ENCODE measurements around the gene MACROD2. TPM values are rescaled to one million over a fixed set of nuclear protein-coding genes. Genes with fewer than 3 reads are reported as not detected.

Gene MACROD2
- total and polyA plus RNA-seq, 9 donors = 2.0 to 4.9 (median 3.1) TPM

DNA sequence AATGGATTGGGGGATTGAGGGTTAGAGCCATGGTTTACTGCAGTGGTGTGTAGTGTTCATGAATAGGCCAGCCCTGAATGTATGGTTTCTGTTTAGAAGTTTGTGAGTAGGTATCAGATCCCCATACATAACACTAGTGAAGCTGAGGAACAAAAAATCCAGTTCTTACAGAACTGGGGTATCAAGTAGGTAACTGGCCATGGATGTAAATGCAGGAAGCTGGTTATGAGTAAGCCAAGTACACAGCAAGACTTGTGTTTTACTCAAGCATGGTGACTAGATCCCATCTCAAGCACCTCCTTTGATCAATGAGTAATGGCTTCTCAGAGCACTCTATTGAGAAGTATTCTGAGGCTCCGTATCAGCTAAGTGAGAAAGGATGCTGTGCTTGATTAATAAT is 955.8 kb downstream of the MACROD2 start:
- Histone ChIP-seq H3K27ac (ENCODE audit: low read length) (no peak overlapping the region), H3K4me3 (ENCODE audit: low read length) (no peak overlapping the region), H3K4me1 (ENCODE audit: control insufficient read depth, insufficient read depth, low read length) (no peaks in the 10 kb centered on the region), H3K36me3 (ENCODE audit: control insufficient read depth, insufficient read depth, low read length) (no peaks in the 10 kb centered on the region), H3K27me3 (ENCODE audit: control insufficient read depth, insufficient read depth, low read length) (no peaks in the 10 kb centered on the region), H3K9me3 (replicated peaks; ENCODE audit: control insufficient read depth, low read depth, low read length) (no peaks in the 10 kb centered on the region)
- no CpG with 5 or more reads among the region's 1 CpG for WGBS (ENCODE audit: insufficient coverage)
- no peak for DNase-seq

DNA sequence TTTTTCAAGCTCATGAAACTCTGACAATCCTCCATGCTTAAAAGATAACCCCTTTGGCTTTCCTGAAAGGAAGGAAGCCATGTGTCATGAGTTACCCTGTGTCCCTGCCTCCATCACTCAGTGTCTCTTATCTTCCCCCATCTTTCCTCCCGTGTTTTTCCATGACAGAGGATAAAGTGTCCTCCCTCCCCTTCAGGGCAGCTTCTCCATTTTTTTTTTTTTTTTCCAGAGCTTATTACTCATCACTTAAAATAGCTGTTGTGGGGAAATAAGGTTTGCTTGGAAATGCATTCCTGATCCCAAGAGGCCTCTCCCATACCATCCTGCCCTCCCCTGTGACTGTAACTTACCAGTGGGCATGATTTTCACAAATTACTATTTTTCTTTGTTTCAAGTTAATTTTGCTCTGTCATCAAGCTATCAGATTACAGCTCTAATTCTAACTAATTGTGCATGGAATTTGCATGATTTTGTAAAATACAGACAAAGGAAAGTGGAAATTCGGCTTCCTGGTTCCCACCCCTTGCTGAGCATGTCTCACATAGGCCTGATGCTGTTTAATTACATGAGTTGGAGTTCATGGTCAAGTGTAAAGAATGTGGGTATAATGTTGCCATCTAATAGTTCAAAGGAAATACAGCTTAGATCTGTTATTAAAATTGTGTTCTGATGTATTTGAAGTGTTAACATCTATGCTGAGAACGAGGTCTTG is 956.5 kb downstream of the MACROD2 start:
- DNase-seq = no peak
- no peaks in the 10 kb centered on the region for H3K27me3 ChIP-seq (ENCODE audit: control insufficient read depth, insufficient read depth, low read length)
- no peak overlapping the region for H3K4me3 ChIP-seq (ENCODE audit: low read length)
- no peaks in the 10 kb centered on the region for H3K36me3 ChIP-seq (ENCODE audit: control insufficient read depth, insufficient read depth, low read length)
- H3K4me1 ChIP-seq (ENCODE audit: control insufficient read depth, insufficient read depth, low read length) = no peaks in the 10 kb centered on the region
- H3K27ac ChIP-seq (ENCODE audit: low read length) = no peak overlapping the region
- no CpG with 5 or more reads among the region's 3 CpGs for WGBS (ENCODE audit: insufficient coverage)
- no peaks in the 10 kb centered on the region for H3K9me3 ChIP-seq (replicated peaks; ENCODE audit: control insufficient read depth, low read depth, low read length)

DNA sequence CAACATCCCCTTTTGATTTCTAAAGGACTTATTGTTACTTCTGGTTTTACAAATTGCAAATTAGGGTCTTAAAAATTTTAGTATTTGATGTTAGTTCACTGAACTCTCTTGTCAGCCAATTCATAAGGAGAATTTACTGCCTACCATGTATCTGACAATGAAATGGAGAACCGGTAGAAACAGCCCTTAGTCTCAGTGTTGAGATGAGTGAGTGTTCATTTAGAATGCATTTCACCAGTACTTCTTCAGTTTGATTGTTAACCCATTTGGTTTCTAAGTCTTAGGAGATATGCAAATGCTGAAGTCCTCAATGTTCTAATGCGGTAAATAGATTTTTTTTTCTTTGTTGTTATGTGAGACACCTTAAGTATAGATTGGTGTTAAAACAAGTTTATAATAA is 958.4 kb downstream of the MACROD2 start:
- WGBS (ENCODE audit: insufficient coverage) = no CpG with 5 or more reads among the region's 2 CpGs
- no peaks in the 10 kb centered on the region for H3K9me3 ChIP-seq (replicated peaks; ENCODE audit: control insufficient read depth, low read depth, low read length)
- H3K4me1 ChIP-seq (ENCODE audit: control insufficient read depth, insufficient read depth, low read length) = no peaks in the 10 kb centered on the region
- no peaks in the 10 kb centered on the region for H3K27me3 ChIP-seq (ENCODE audit: control insufficient read depth, insufficient read depth, low read length)
- H3K36me3 ChIP-seq (ENCODE audit: control insufficient read depth, insufficient read depth, low read length) = no peaks in the 10 kb centered on the region
- no peak for DNase-seq
- H3K4me3 ChIP-seq (ENCODE audit: low read length) = no peak overlapping the region
- H3K27ac ChIP-seq (ENCODE audit: low read length) = no peak overlapping the region

DNA sequence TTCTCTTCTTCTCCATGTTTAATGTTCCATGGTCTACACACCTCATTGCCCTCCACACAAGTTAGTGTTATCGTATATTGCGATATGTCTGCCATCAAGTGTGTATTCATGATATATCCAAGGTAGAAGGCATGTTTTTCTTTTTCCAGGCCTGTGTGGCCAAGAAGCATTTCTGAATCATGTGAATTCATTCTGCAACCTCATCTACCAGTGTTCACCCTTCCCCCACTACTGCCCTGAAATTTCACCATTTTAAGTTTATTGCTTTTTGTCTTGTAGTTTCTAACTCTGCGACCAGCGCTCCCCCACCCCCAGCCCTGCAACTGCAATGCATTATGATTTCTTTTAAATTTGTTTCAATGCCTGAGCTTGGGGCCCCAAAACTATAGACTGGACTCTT is 960.1 kb downstream of the MACROD2 start:
- no peak for DNase-seq
- H3K27ac ChIP-seq (ENCODE audit: low read length) = no peak overlapping the region
- no peaks in the 10 kb centered on the region for H3K27me3 ChIP-seq (ENCODE audit: control insufficient read depth, insufficient read depth, low read length)
- H3K4me3 ChIP-seq (ENCODE audit: low read length) = no peak overlapping the region
- no peaks in the 10 kb centered on the region for H3K9me3 ChIP-seq (replicated peaks; ENCODE audit: control insufficient read depth, low read depth, low read length)
- H3K4me1 ChIP-seq (ENCODE audit: control insufficient read depth, insufficient read depth, low read length) = no peaks in the 10 kb centered on the region
- no CpG with 5 or more reads among the region's 4 CpGs for WGBS (ENCODE audit: insufficient coverage)
- H3K36me3 ChIP-seq (ENCODE audit: control insufficient read depth, insufficient read depth, low read length) = no peaks in the 10 kb centered on the region

DNA sequence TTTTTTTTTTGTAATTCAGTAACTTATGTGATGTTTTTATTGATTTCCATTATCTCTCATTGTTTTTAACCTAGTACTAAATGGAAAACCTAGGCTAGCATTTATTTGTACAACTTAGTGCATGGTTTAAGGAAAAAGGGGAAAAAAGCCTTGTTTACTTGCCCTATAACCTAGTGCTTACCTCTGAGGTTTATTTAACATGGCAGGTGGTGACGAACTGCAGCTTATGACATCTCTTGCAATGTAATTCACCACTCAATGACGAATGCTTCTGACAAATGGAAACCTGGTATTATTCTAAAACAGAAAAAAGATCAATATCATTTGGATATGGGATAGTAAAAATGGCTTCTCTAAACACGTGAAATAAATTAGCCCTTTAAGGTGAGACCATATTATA is 960.7 kb downstream of the MACROD2 start:
- no peaks in the 10 kb centered on the region for H3K27me3 ChIP-seq (ENCODE audit: control insufficient read depth, insufficient read depth, low read length)
- no peaks in the 10 kb centered on the region for H3K36me3 ChIP-seq (ENCODE audit: control insufficient read depth, insufficient read depth, low read length)
- no peak for DNase-seq
- no peak overlapping the region for H3K4me3 ChIP-seq (ENCODE audit: low read length)
- WGBS (ENCODE audit: insufficient coverage) = no CpG with 5 or more reads among the region's 3 CpGs
- H3K9me3 ChIP-seq (replicated peaks; ENCODE audit: control insufficient read depth, low read depth, low read length) = no peaks in the 10 kb centered on the region
- no peaks in the 10 kb centered on the region for H3K4me1 ChIP-seq (ENCODE audit: control insufficient read depth, insufficient read depth, low read length)
- H3K27ac ChIP-seq (ENCODE audit: low read length) = no peak overlapping the region

DNA sequence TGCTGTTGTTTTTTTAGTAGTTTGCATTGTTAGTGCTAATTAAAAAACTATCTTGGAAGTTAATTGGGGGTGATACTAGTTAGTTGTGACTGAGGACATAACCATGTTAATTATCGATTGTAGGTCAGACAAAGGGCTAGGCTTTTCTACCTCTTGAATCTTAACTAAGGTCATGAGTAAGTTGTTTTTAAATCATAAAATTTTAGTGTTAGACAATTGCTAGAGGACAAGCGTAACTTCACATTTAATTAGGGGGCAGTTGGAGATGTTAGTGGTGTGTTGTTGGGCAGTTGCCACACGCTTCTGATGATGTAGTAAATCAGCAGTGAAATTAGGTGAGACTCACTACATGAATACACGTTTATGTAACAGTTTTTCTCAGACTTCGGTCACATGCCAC is 961.2 kb downstream of the MACROD2 start:
- no peaks in the 10 kb centered on the region for H3K27me3 ChIP-seq (ENCODE audit: control insufficient read depth, insufficient read depth, low read length)
- no peak overlapping the region for H3K27ac ChIP-seq (ENCODE audit: low read length)
- no peak for DNase-seq
- H3K36me3 ChIP-seq (ENCODE audit: control insufficient read depth, insufficient read depth, low read length) = no peaks in the 10 kb centered on the region
- no peaks in the 10 kb centered on the region for H3K4me1 ChIP-seq (ENCODE audit: control insufficient read depth, insufficient read depth, low read length)
- no peak overlapping the region for H3K4me3 ChIP-seq (ENCODE audit: low read length)
- H3K9me3 ChIP-seq (replicated peaks; ENCODE audit: control insufficient read depth, low read depth, low read length) = no peaks in the 10 kb centered on the region
- WGBS (ENCODE audit: insufficient coverage) = no CpG with 5 or more reads among the region's 5 CpGs

DNA sequence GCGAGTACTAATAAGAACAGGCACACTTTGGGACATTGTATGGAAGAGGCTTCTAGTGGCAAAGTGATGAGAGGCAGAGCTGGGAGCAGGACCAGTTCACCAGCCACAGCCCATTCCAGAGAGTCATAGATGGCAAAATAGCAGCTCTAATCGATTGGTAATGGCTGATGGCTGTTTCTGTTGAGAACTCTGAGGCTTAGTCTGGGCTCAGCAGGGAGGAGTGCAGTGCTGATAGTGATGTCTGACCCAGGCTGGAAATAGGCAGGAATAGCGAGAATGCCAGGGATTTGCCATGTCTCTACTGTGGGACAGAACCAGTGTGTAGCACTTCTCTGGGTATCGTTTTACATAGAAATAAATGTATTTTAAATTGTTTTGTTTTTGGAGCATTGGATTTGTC is 962.1 kb downstream of the MACROD2 start:
- no peaks in the 10 kb centered on the region for H3K36me3 ChIP-seq (ENCODE audit: control insufficient read depth, insufficient read depth, low read length)
- H3K27me3 ChIP-seq (ENCODE audit: control insufficient read depth, insufficient read depth, low read length) = no peaks in the 10 kb centered on the region
- no peak for DNase-seq
- 71% methylated on average over 2 of the region's 4 CpGs for WGBS (ENCODE audit: insufficient coverage)
- H3K4me1 ChIP-seq (ENCODE audit: control insufficient read depth, insufficient read depth, low read length) = no peaks in the 10 kb centered on the region
- H3K4me3 ChIP-seq (ENCODE audit: low read length) = no peak overlapping the region
- no peaks in the 10 kb centered on the region for H3K9me3 ChIP-seq (replicated peaks; ENCODE audit: control insufficient read depth, low read depth, low read length)
- no peak overlapping the region for H3K27ac ChIP-seq (ENCODE audit: low read length)

DNA sequence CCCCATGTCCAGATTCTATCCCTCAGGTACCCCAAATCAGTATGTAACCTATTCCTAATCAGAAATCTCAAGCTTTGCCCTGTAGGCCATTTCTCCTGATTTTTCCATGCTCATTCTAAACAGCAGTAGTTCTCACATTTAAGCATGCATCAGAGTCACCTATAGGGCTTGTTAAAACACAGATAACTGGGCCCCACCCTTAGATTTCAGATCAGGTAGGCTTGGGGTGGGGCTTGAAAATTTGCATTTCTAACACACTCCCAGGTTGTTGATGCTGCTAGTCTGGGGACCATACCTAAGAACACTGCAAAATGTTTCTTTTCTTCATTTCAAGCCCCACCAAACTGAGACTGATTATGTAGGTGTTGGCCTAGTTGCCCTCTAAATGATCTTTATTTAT is 963.3 kb downstream of the MACROD2 start:
- no peaks in the 10 kb centered on the region for H3K9me3 ChIP-seq (replicated peaks; ENCODE audit: control insufficient read depth, low read depth, low read length)
- H3K27ac ChIP-seq (ENCODE audit: low read length) = no peak overlapping the region
- DNase-seq = no peak
- no peaks in the 10 kb centered on the region for H3K27me3 ChIP-seq (ENCODE audit: control insufficient read depth, insufficient read depth, low read length)
- no peaks in the 10 kb centered on the region for H3K4me1 ChIP-seq (ENCODE audit: control insufficient read depth, insufficient read depth, low read length)
- no peak overlapping the region for H3K4me3 ChIP-seq (ENCODE audit: low read length)
- H3K36me3 ChIP-seq (ENCODE audit: control insufficient read depth, insufficient read depth, low read length) = no peaks in the 10 kb centered on the region

DNA sequence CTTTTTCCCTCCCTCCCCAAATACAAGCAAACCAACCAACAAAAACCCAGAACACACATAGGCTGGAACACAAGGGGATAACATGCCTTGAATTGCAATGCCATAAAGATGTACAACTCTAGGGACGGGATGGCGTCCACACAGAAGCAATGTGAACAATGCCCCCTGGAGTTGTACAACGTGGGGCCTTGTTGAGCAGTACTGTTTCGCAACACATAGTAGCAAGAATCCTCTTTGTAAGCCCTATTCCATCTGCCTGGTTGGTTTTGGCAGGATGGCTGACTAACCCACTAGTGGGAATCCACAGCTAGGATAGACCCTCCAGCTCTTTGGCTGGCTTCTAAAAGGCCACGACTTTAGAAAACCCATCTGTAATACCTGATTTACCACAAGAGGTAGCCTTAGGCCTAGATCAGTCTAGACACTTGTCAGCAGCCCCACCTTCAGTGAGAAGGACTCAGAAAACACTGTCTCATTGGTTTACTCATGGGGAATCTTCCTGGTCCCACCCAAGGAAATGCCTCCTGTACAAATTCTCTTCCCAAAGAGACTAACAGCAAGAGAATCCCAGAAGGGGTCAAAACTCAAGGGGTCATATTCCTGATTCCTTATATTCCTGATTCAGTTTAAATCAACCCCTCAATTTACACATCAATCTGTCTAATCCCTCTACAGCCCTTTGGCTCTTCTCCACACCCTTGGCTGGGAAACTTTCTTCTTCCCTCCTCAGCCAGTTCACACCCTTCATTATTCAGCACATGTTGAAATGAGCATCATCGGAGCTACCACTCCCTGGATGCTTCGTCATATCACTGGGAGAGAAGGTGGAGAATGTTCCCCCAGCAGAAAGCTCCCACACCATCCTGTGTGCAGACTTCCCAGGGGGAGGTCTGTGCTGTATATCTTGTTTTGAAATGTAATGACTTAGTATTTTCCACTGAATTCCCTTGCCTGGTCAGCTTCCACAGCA is 964.5 kb downstream of the MACROD2 start:
- H3K9me3 ChIP-seq (replicated peaks; ENCODE audit: control insufficient read depth, low read depth, low read length) = no peaks in the 10 kb centered on the region
- H3K27me3 ChIP-seq (ENCODE audit: control insufficient read depth, insufficient read depth, low read length) = no peaks in the 10 kb centered on the region
- H3K4me3 ChIP-seq (ENCODE audit: low read length) = no peak overlapping the region
- no peaks in the 10 kb centered on the region for H3K36me3 ChIP-seq (ENCODE audit: control insufficient read depth, insufficient read depth, low read length)
- H3K27ac ChIP-seq (ENCODE audit: low read length) = no peak overlapping the region
- DNase-seq = peak; percentile 36
- WGBS (ENCODE audit: insufficient coverage) = 93% methylated on average over 5 of the region's 7 CpGs
- no peaks in the 10 kb centered on the region for H3K4me1 ChIP-seq (ENCODE audit: control insufficient read depth, insufficient read depth, low read length)

DNA sequence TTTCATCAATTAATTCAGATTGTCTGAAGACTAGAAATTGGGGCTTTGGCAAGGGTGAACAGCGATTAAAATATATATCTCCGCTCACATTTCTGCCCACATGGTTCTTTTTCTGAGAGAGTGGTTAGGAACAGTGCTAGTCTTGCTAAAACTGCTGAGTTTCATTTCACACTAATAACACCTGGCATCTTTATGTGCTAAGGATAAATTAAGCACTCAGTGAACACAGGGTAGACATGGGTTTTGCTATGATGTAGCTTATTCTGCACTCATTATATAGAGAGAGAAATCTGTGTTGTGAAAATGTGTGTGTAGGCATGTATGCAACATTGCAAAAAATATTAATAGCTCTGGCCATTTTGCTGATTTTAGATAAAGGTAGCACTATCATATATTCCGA is 965.5 kb downstream of the MACROD2 start:
- Histone ChIP-seq H3K4me1 (ENCODE audit: control insufficient read depth, insufficient read depth, low read length) (no peaks in the 10 kb centered on the region), H3K27me3 (ENCODE audit: control insufficient read depth, insufficient read depth, low read length) (no peaks in the 10 kb centered on the region), H3K36me3 (ENCODE audit: control insufficient read depth, insufficient read depth, low read length) (no peaks in the 10 kb centered on the region), H3K4me3 (ENCODE audit: low read length) (no peak overlapping the region), H3K27ac (ENCODE audit: low read length) (no peak overlapping the region), H3K9me3 (replicated peaks; ENCODE audit: control insufficient read depth, low read depth, low read length) (no peaks in the 10 kb centered on the region)
- no CpG with 5 or more reads among the region's 3 CpGs for WGBS (ENCODE audit: insufficient coverage)
- no peak for DNase-seq
